Epithelial cell of proximal tubule (primary cell): ENCODE results near the gene PLD4. TPM values are rescaled to one million over a fixed set of nuclear protein-coding genes. Genes with fewer than 3 reads are reported as not detected.
"Not testable (repeated sequence)": the region's sequence is repeated elsewhere in the genome, so short reads cannot be mapped to it uniquely, and the experiment has no call there.

Experiments
- DNase-seq: peaks from one replicate; pipeline ENCODE4 v3.0.0-alpha.2; 2011; ENCODE audit warnings: low read depth
- H3K4me3 ChIP-seq: 2 replicates; pipeline ENCODE4 v1.5.1; 2011; ENCODE audit warnings: low read depth, mild to moderate bottlenecking, low read length
- total RNA-seq: library from RNA; depleted of rRNA; stranded (reverse); fragments of >200 nt; gene quantifications from 2 replicates; pipeline ENCODE4 v1.2.3, GENCODE V29; 2015
- TF ChIP-seq, protein P1 (sequence below): conservative IDR thresholded peaks from 2 replicates; pipeline ENCODE4 v1.5.1; 2012; ENCODE audit warnings: low read depth, mild to moderate bottlenecking, low read length

PLD4 gene
- total RNA-seq, 1 donor from 2014 or later, result not detected

DNA sequence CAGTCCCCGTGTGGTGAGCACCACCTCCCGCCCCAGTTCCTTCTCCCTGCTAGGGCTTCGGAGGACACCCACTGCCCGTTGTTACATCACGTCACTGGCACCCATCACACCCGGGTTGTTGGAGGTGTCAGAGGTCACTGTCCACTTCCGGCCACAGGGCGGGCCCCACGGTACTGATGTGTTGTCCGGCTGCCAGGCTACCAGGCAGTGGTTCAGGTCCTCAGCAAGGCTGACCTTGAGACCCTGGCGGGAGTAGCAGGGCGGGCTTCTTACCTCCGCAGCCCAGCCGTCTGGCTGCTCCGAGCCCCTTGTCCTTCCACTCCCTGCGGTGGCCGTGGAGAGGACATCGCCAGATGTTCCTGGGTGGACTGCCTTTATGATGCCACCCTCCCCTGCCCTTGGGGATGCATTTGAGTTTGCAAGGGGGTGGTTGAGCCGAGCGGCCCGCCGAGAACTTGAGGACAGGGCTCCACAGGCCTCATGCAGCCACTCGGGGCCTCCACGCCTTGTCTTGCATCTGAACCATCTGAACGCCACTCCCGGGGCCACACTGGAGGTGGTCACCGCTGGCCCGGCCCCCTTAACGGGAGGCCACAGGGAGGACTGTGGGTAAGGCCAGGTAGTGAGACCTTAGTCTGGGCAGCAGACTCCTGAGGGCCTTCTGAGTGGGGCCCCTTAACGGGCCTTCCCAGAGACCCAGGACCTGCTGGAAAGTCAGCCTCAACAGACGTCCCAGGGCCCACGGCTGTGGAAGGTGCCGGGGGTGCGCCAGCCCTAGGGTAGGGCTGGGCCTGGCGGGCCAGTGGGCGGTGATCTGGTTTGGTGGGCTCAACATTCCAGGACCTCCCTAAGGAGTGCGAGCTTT, 27.1 kb upstream of the PLD4 start:
- no peak overlapping the region for H3K4me3 ChIP-seq
- no peak for DNase-seq
- TF ChIP-seq, protein P1, sequence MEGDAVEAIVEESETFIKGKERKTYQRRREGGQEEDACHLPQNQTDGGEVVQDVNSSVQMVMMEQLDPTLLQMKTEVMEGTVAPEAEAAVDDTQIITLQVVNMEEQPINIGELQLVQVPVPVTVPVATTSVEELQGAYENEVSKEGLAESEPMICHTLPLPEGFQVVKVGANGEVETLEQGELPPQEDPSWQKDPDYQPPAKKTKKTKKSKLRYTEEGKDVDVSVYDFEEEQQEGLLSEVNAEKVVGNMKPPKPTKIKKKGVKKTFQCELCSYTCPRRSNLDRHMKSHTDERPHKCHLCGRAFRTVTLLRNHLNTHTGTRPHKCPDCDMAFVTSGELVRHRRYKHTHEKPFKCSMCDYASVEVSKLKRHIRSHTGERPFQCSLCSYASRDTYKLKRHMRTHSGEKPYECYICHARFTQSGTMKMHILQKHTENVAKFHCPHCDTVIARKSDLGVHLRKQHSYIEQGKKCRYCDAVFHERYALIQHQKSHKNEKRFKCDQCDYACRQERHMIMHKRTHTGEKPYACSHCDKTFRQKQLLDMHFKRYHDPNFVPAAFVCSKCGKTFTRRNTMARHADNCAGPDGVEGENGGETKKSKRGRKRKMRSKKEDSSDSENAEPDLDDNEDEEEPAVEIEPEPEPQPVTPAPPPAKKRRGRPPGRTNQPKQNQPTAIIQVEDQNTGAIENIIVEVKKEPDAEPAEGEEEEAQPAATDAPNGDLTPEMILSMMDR, result no peak

DNA sequence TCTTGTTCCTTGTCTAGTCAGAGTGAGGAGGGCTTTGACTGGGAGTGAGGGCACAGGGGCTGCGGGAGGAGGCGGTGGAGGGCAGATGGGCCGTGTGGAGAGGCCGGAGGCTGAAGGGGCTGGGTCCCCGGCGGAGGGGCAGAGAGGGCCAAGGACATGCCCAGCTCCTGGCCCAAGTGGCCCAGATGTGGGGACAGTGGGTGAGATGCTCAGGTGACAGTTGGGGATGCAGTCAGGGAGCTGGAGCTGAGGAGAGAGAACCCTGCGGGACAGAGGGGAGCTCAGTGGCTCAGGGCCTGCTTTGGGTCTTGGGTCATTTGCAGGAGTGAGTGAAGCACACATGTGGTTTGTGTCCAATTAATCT, 26.5 kb upstream of the PLD4 start:
- no peak for DNase-seq
- no peak overlapping the region for H3K4me3 ChIP-seq
- TF ChIP-seq, protein P1, result no peak

DNA sequence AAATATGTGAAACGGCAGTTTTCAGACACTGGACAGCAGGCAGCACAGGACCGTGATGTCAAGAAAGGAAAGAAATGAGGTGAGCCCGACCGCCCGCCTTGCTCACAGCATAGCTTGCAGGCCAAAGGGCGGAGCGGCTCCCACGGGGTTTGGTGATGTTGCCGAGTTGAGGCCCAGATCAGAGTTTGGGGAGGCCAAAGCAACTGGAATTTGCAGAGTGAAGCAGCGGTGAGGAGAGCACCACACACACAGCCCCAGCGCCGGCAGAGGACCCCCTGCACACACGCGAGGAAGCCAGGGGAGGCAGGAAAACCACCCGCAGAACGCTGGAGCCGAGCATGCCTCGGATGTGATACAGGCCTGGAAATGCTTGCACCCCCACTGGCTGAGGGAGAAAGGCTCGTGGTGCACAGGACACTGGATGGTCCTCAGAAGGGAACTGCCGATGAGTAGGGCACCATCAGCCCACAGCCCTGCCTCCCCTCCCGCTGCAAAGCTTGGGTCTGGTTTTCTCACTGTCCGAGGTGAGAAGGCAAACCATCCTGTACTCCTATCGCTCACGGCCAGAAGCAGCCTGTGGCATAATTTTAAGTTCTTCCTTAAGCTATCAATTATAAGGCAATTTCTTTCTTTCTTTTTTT, 25.7 kb upstream of the PLD4 start:
- TF ChIP-seq, protein P1, result no peak
- H3K4me3 ChIP-seq, result no peak overlapping the region
- no peak for DNase-seq

DNA sequence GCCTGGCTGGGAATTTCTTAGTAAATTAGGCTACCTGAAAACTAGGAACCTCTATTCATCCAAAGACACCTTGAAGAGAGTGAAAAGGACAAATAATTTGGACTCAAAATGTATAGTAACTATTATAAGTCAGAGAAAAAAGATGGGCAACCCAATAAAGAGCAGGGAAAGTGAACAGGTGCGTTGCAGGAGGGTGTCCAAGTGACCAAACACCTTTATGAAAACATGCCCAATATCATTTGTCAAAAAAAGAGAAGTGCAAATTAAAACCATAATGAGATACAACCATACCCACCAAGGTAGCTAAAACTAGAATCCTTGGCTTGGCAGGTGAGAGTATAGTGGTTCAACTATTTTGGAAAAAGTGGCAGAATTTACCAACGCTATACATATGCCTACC, 24.9 kb upstream of the PLD4 start:
- DNase-seq, result no peak
- TF ChIP-seq, protein P1, result no peak
- H3K4me3 ChIP-seq, result no peak overlapping the region

DNA sequence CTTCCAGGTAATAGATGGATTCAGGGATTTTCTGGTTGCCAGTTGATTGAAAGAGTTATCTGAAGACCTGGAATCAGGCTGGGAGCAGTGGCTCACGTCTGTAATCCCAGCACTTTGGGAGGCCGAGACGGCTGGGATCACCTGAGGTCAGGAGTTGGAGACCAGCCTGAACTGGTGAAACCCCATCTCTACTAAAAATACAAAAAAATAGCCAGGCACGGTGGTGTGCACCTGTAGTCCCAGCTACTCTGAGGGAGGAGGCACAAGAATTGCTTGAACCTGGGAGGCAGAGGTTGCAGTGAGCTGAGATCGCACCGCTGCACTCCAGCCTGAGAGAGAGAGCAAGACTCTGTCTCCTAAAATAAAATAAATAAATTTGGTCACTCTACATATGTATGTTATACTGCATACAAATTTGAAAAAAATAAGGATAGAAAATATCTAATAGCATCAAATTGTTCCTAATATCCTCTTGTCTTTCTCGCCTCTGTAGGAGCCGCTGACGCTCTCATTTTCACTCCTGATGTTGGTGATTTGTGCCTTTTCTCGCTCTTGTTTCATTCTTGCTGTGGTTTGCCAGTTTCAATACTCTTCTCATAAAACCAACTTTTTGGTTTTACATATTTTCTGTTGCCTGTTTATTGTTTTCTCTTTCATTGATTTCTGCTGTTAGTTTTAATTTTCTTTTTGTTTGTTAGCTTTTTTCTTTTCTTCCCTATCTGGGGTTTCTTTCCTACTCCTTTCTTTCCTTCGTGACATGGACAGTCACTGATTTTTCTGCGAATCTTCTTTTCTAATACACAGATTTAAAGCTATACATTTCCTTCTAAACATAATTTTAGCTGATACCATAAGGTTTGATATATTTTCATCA, 23.8 kb upstream of the PLD4 start:
- H3K4me3 ChIP-seq, result no peak overlapping the region
- TF ChIP-seq, protein P1, result no peak
- no peak for DNase-seq

DNA sequence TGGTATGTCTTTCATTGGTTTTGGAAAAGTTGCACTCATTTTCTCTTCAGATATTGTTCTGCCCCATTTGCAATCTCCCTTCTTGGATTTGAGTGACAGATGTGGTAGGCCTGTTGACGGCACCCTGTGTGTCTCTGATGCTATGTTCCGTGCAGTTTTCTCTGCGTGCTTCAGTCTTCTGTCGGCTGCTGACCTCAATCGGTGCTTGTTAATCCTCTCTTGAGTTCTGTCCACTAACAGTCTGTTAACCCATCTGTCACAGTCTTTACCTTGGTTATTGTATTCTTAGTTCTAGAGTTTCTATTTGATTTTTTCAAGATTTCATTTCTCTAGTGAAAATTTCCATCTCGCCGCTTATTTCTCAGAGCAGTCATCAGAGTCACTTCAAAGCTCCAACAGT, 20.7 kb upstream of the PLD4 start:
- no peak for DNase-seq
- TF ChIP-seq, protein P1, result no peak
- no peak overlapping the region for H3K4me3 ChIP-seq

DNA sequence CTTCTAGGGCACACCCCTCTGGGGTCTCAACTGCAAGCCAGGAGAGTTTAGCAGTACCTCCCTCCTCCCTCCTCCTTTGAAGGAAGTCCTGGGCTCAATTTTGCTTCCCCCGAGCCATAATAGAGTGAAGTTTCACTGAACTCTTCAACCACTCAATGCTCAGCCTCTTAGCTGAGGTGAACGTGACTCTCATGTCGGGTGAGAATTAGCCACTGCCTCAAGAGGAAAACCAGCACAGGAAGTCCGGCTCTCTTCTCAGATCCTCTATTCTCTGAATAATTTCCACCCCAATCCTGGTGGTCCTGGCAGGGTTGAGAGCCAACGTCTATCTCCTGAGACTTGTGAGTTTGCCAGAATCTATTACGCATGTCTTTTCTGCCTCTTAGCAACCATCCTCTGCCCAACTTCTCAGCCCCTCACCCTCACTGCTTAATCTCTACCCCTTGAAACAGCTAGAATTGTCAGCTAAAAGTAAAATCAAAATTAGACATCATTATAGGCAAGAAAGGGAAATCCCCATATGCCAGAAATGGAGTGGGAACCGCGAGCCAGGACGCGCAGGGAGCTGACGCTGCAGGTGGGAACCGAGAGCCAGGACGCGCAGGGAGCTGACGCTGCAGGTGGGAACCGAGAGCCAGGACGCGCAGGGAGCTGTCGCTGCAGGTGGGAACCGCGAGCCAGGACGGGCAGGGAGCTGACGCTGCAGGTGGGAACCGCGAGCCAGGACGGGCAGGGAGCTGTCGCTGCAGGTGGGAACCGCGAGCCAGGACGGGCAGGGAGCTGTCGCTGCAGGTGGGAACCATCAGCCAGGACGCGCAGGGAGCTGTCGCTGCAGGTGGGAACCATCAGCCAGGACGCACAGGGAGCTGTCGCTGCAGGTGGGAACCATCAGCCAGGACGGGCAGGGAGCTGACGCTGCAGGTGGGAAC, 19.8 kb upstream of the PLD4 start:
- H3K4me3 ChIP-seq, DNase-seq: not testable (repeated sequence)

DNA sequence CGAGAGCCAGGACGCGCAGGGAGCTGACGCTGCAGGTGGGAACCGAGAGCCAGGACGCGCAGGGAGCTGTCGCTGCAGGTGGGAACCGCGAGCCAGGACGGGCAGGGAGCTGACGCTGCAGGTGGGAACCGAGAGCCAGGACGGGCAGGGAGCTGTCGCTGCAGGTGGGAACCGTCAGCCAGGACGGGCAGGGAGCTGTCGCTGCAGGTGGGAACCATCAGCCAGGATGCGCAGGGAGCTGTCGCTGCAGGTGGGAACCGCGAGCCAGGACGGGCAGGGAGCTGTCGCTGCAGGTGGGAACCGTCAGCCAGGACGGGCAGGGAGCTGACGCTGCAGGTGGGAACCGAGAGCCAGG, 19.1 kb upstream of the PLD4 start:
- DNase-seq, H3K4me3 ChIP-seq: not testable (repeated sequence)
